Mesenchymal stem cell (in vitro differentiated cells and primary cell): ENCODE measurements around the gene DIP2B.

ENCODE experiments used
- DNase-seq: peaks from one replicate; pipeline ENCODE4 v3.0.0-alpha.2; 2013
- H2AFZ ChIP-seq: one replicate; pipeline ENCODE4 v1.6.1; 2013; ENCODE audit warnings: low read depth, mild to moderate bottlenecking, control low read depth, inconsistent platforms, low read length, moderate library complexity
- H2AK5ac ChIP-seq: 2 replicates; pipeline ENCODE4 v1.6.1; 2013; ENCODE audit warnings: low read length, moderate library complexity, mild to moderate bottlenecking, inconsistent platforms; ENCODE audit not compliant: severe bottlenecking
- H2BK120ac ChIP-seq: one replicate; pipeline ENCODE4 v1.6.1; 2013; ENCODE audit warnings: low read depth, mild to moderate bottlenecking, inconsistent platforms, low read length, moderate library complexity
- H2BK12ac ChIP-seq, 2 experiments: one replicate each; pipeline ENCODE4 v1.6.1; 2013; ENCODE audit warnings: inconsistent platforms in 2 of 2, low read length in 2 of 2, mild to moderate bottlenecking in 2 of 2, moderate library complexity in 2 of 2, control low read depth in 1 of 2
- H2BK15ac ChIP-seq: one replicate; pipeline ENCODE4 v1.6.1; 2013; ENCODE audit warnings: mild to moderate bottlenecking, low read depth, inconsistent platforms; ENCODE audit not compliant: poor library complexity, severe bottlenecking
- H2BK5ac ChIP-seq: 2 replicates; pipeline ENCODE4 v1.6.1; 2013; ENCODE audit warnings: low read depth, mild to moderate bottlenecking, low read length, control low read depth, inconsistent platforms; ENCODE audit not compliant: poor library complexity, severe bottlenecking
- H3K14ac ChIP-seq, 2 experiments: one replicate each; pipeline ENCODE4 v1.6.1; 2013; ENCODE audit warnings: inconsistent platforms in 2 of 2, low read length in 2 of 2, control low read depth in 1 of 2, mild to moderate bottlenecking in 1 of 2, moderate library complexity in 1 of 2
- H3K18ac ChIP-seq, 2 experiments: one replicate each; pipeline ENCODE4 v1.6.1; 2013; ENCODE audit warnings: inconsistent platforms in 2 of 2, low read length in 2 of 2, control low read depth in 1 of 2, low read depth in 1 of 2, mild to moderate bottlenecking in 1 of 2
- H3K23ac ChIP-seq, 2 experiments: one replicate each; pipeline ENCODE4 v1.6.1; 2013; ENCODE audit warnings: inconsistent platforms in 2 of 2, low read length in 2 of 2, mild to moderate bottlenecking in 2 of 2, moderate library complexity in 2 of 2, control low read depth in 1 of 2
- H3K27ac ChIP-seq: 2 replicates; pipeline ENCODE4 v1.5.1; 2013; ENCODE audit warnings: mild to moderate bottlenecking, moderate library complexity, low read length, control low read depth, inconsistent platforms; ENCODE audit not compliant: poor library complexity, severe bottlenecking
- H3K27me3 ChIP-seq, 2 experiments: 2 replicates each; pipeline versions ENCODE4 v1.6.1 to v1.7.0; 2013; ENCODE audit warnings: low read length in 2 of 2, mild to moderate bottlenecking in 2 of 2, moderate library complexity in 2 of 2, control low read depth in 1 of 2, inconsistent platforms in 1 of 2; ENCODE audit not compliant: control insufficient read depth in 1 of 2, insufficient read depth in 1 of 2
- H3K36me3 ChIP-seq, 2 experiments: 2 replicates each; pipeline versions ENCODE4 v1.6.1 to v1.7.0; 2013; ENCODE audit warnings: low read length in 2 of 2, control low read depth in 1 of 2, inconsistent platforms in 1 of 2, low read depth in 1 of 2, mild to moderate bottlenecking in 1 of 2; ENCODE audit not compliant: insufficient read depth in 2 of 2, control insufficient read depth in 1 of 2
- H3K4ac ChIP-seq, 2 experiments: one replicate each; pipeline ENCODE4 v1.6.1; 2013; ENCODE audit warnings: inconsistent platforms in 2 of 2, low read length in 2 of 2, mild to moderate bottlenecking in 2 of 2, moderate library complexity in 2 of 2, control low read depth in 1 of 2, low read depth in 1 of 2
- H3K4me1 ChIP-seq: 2 replicates; pipeline ENCODE4 v1.6.1; 2013; ENCODE audit warnings: low read depth, low read length, control low read depth; ENCODE audit not compliant: control insufficient read depth, insufficient read depth
- H3K4me2 ChIP-seq: 2 replicates; pipeline ENCODE4 v1.6.1; 2013; ENCODE audit warnings: low read length, mild to moderate bottlenecking, inconsistent platforms; ENCODE audit not compliant: poor library complexity, severe bottlenecking
- H3K4me3 ChIP-seq, 2 experiments: 2 replicates each; pipeline versions ENCODE4 v1.5.1 to v1.7.0; 2013; ENCODE audit warnings: low read length in 2 of 2, mild to moderate bottlenecking in 2 of 2, control low read depth in 1 of 2, low read depth in 1 of 2; ENCODE audit not compliant: insufficient read depth in 1 of 2
- H3K79me1 ChIP-seq: replicated peaks from 2 replicates; pipeline ENCODE4 v1.6.1; 2013; ENCODE audit warnings: mild to moderate bottlenecking, control low read depth, low read length, inconsistent platforms; ENCODE audit not compliant: poor library complexity, severe bottlenecking
- H3K9ac ChIP-seq: 2 replicates; pipeline ENCODE4 v1.7.0; 2013; ENCODE audit warnings: mild to moderate bottlenecking, low read length, moderate library complexity
- H3K9me3 ChIP-seq: 2 replicates; pipeline ENCODE4 v1.7.0; 2013; ENCODE audit warnings: mild to moderate bottlenecking, low read length; ENCODE audit not compliant: control insufficient read depth
- H4K8ac ChIP-seq: one replicate; pipeline ENCODE4 v1.6.1; 2013; ENCODE audit warnings: inconsistent platforms, mild to moderate bottlenecking, low read length, moderate library complexity
- H4K91ac ChIP-seq: one replicate; pipeline ENCODE4 v1.6.1; 2013; ENCODE audit warnings: mild to moderate bottlenecking, low read length, inconsistent platforms
- whole genome bisulfite sequencing: methylation state at CpG from one replicate; pipeline ENCODE4 v1.1.7; 2013; ENCODE audit warnings: mixed read lengths; 5-methylcytosine and 5-hydroxymethylcytosine counted together

DIP2B gene

GRCh38 chr12:50640321-50640939 is 135.6 kb downstream of the DIP2B start:
- peaks cover 11% of the 10 kb centered on the region for H3K79me1 ChIP-seq
- no peak overlapping the region for H2BK120ac ChIP-seq
- peaks cover 12% of the 10 kb centered on the region for H3K4me1 ChIP-seq
- peaks cover 3% of the 10 kb centered on the region in 2 experiments for H3K36me3 ChIP-seq
- no peak overlapping the region for H3K4me2 ChIP-seq
- H3K27me3 ChIP-seq: peaks cover 0 to 3% of the 10 kb centered on the region in 2 experiments
- H3K27ac ChIP-seq: peak overlapping the region; percentile 19
- H3K14ac ChIP-seq: no peak overlapping the region
- H3K23ac ChIP-seq: no peak overlapping the region
- no peak overlapping the region for H4K91ac ChIP-seq
- no peak overlapping the region for H2AK5ac ChIP-seq
- no peak overlapping the region for H2BK12ac ChIP-seq
- H4K8ac ChIP-seq: no peak overlapping the region
- no peak overlapping the region for H3K4me3 ChIP-seq
- H3K9ac ChIP-seq: no peak overlapping the region
- H2BK15ac ChIP-seq: no peak overlapping the region
- H2BK5ac ChIP-seq: no peak overlapping the region
- H3K18ac ChIP-seq: no peak overlapping the region
- H3K4ac ChIP-seq: no peak overlapping the region
- no peak overlapping the region for H2AFZ ChIP-seq
- no peak for DNase-seq
- WGBS: 100% methylated on average over 6 of the region's 7 CpGs
- H3K9me3 ChIP-seq: no peaks in the 10 kb centered on the region

- Histone ChIP-seq H3K9ac (no peak overlapping the region), H3K18ac (no peak overlapping the region), H3K27me3 (peaks cover 0 to 3% of the 10 kb centered on the region in 2 experiments), H3K4me3 (no peak overlapping the region), H3K27ac (peak overlapping the region; percentile 63), H3K36me3 (peaks cover 3% of the 10 kb centered on the region in 2 experiments), H4K91ac (no peak overlapping the region), H3K79me1 (peaks cover 14% of the 10 kb centered on the region), H3K4me2 (no peak overlapping the region), H3K4ac (no peak overlapping the region), H3K4me1 (peaks cover 12% of the 10 kb centered on the region), H3K23ac (no peak overlapping the region), H2BK15ac (no peak overlapping the region), H3K14ac (no peak overlapping the region), H3K9me3 (no peaks in the 10 kb centered on the region), H2BK120ac (no peak overlapping the region), H2BK12ac (no peak overlapping the region), H2AK5ac (peak overlapping the region; percentile 18), H2BK5ac (no peak overlapping the region), H4K8ac (no peak overlapping the region), H2AFZ (no peak overlapping the region)
- DNase-seq: no peak
- WGBS: 92% methylated on average over 4 of the region's 5 CpGs
Measured at GRCh38 chr12:50641566-50641965, 136.8 kb downstream of the DIP2B start.

GRCh38 chr12:50642035-50642451 is 137.3 kb downstream of the DIP2B start:
- Histone ChIP-seq H4K8ac (no peak overlapping the region), H2AK5ac (no peak overlapping the region), H3K23ac (no peak overlapping the region), H2BK120ac (no peak overlapping the region), H2AFZ (no peak overlapping the region), H3K18ac (no peak overlapping the region), H3K27me3 (no peaks in the 10 kb centered on the region), H3K9me3 (no peaks in the 10 kb centered on the region), H3K36me3 (peaks cover 3% of the 10 kb centered on the region in 2 experiments), H3K9ac (no peak overlapping the region), H2BK5ac (no peak overlapping the region), H3K14ac (no peak overlapping the region), H3K4me3 (no peak overlapping the region), H3K79me1 (peaks cover 15% of the 10 kb centered on the region), H2BK15ac (no peak overlapping the region), H2BK12ac (no peak overlapping the region), H4K91ac (no peak overlapping the region), H3K4ac (no peak overlapping the region), H3K4me2 (no peak overlapping the region), H3K4me1 (peaks cover 12% of the 10 kb centered on the region), H3K27ac (peak overlapping the region; percentile 63)
- 86% methylated on average over 1 of the region's 1 CpG for WGBS
- DNase-seq: no peak

- Histone ChIP-seq H2BK5ac (no peak overlapping the region), H2AFZ (no peak overlapping the region), H3K27me3 (no peaks in the 10 kb centered on the region), H3K27ac (peak overlapping the region; percentile 26), H3K79me1 (peaks cover 15% of the 10 kb centered on the region), H3K9ac (no peak overlapping the region), H3K4me1 (peaks cover 13% of the 10 kb centered on the region), H3K36me3 (peaks cover 3% of the 10 kb centered on the region in 2 experiments), H3K4ac (no peak overlapping the region), H3K9me3 (no peaks in the 10 kb centered on the region), H4K8ac (no peak overlapping the region), H3K14ac (no peak overlapping the region), H2BK15ac (no peak overlapping the region), H3K4me3 (no peak overlapping the region), H2BK120ac (no peak overlapping the region), H4K91ac (no peak overlapping the region), H3K23ac (no peak overlapping the region), H2BK12ac (no peak overlapping the region), H2AK5ac (peak overlapping the region; percentile 79), H3K18ac (no peak overlapping the region), H3K4me2 (no peak overlapping the region)
- DNase-seq: no peak
- WGBS: 92% methylated on average over 3 of the region's 5 CpGs
Measured at GRCh38 chr12:50642761-50643160, 138.0 kb downstream of the DIP2B start.
